K562 (cell line): ENCODE data around the gene BAIAP2. TPM values are rescaled to one million over a fixed set of nuclear protein-coding genes. Genes with fewer than 3 reads are reported as not detected.

Experiments
- ATAC-seq: fragments of 200-7000 bp; cut with Tn5 transposase; 3 replicates; pipeline ENCODE4 v1.9.1; 2020; ENCODE audit warnings: moderate library complexity
- BruUV-seq: library from RNA; stranded (reverse); fragments of 400-500 nt; replicated peaks from 2 replicates; lab custom pipeline; 2021; lab: Mats Ljungman, UMichigan
- CTCF ChIA-PET: fragments of 300-600 bp; formaldehyde crosslinking; extraction: SDS; loops from one replicate; lab custom pipeline; 2021; ENCODE audit warnings: low intra/inter-chr PET ratio; lab: Yijun Ruan, JAX
- POLR2A ChIA-PET: fragments of 300-600, 350-650 bp; sonication (Branson Sonifier 250); formaldehyde crosslinking; extraction: SDS; loops from one replicate; lab custom pipeline; 2021; ENCODE audit warnings: antibody characterized with exemption, inconsistent platforms; lab: Yijun Ruan, JAX
- DNase-seq, 4 experiments: peaks; one replicate each; pipeline versions ENCODE4 v3.0.0 to v3.0.0-alpha.2; 2011 to 2018; ENCODE audit warnings: low spot score in 3 of 4, mixed read lengths in 3 of 4; ENCODE audit errors: extremely low read depth in 1 of 4
- FAIRE-seq: peaks from 2 replicates; lab custom pipeline; 2011; peaks lifted over from hg19 to GRCh38; lab: Jason Lieb, UNC
- H2AFZ ChIP-seq: 2 replicates; pipeline ENCODE4 v1.6.0; 2011; ENCODE audit warnings: low read depth, low read length, control low read depth, inconsistent platforms
- H3K27ac ChIP-seq: fragments of 200-600 bp; 3 replicates; pipeline ENCODE4 v1.8.0; 2011; ENCODE audit warnings: low read depth, mild to moderate bottlenecking, control low read depth, inconsistent platforms, low read length, moderate library complexity, mixed read lengths; ENCODE audit errors: extremely low read depth
- H3K27me3 ChIP-seq, 2 experiments: fragments of 300-600 bp in 1 of 2; 2 replicates in 1 of 2; 3 replicates in 1 of 2; pipeline versions ENCODE4 v1.6.0 to v1.8.0; 2011; ENCODE audit warnings: inconsistent platforms in 2 of 2, low read length in 2 of 2, mild to moderate bottlenecking in 1 of 2, mixed read lengths in 1 of 2, moderate library complexity in 1 of 2; ENCODE audit not compliant: control insufficient read depth in 2 of 2, insufficient read depth in 2 of 2
- H3K36me3 ChIP-seq: fragments of 300-600 bp; 3 replicates; pipeline ENCODE4 v1.8.0; 2011; ENCODE audit warnings: mild to moderate bottlenecking, low read length, inconsistent platforms; ENCODE audit not compliant: control insufficient read depth, insufficient read depth
- H3K4me1 ChIP-seq, 2 experiments: fragments of 200-600 bp in 1 of 2; replicated peaks in 1 of 2; 2 replicates in 1 of 2; 3 replicates in 1 of 2; pipeline versions ENCODE4 v1.5.1 to v1.8.0; 2011; ENCODE audit warnings: inconsistent platforms in 2 of 2, low read length in 2 of 2, mild to moderate bottlenecking in 1 of 2, mixed read lengths in 1 of 2, moderate library complexity in 1 of 2; ENCODE audit not compliant: control insufficient read depth in 2 of 2, insufficient read depth in 2 of 2
- H3K4me2 ChIP-seq: 2 replicates; pipeline ENCODE4 v1.6.1; 2011; ENCODE audit warnings: low read length, control low read depth, inconsistent platforms, mixed read lengths; ENCODE audit not compliant: insufficient read depth
- H3K4me3 ChIP-seq: fragments of 200-600 bp; sonication (generic), shearing (Covaris generic); 2 replicates; pipeline ENCODE4 v1.5.1; 2016; ENCODE audit warnings: control low read depth, inconsistent platforms
- H3K79me2 ChIP-seq: fragments of 200-600 bp; 3 replicates; pipeline ENCODE4 v1.8.0; 2011; ENCODE audit warnings: low read length, inconsistent platforms; ENCODE audit not compliant: control insufficient read depth, insufficient read depth
- H3K9ac ChIP-seq, 2 experiments: 2 replicates each; pipeline versions ENCODE4 v1.6.0 to v1.6.1; 2011; ENCODE audit warnings: low read depth in 2 of 2, low read length in 2 of 2, control low read depth in 1 of 2, inconsistent platforms in 1 of 2, mild to moderate bottlenecking in 1 of 2, mixed read lengths in 1 of 2; ENCODE audit not compliant: insufficient read depth in 1 of 2
- H3K9me1 ChIP-seq: one replicate; pipeline ENCODE4 v1.6.0; 2011; ENCODE audit warnings: inconsistent platforms, mild to moderate bottlenecking, low read length, moderate library complexity; ENCODE audit not compliant: control insufficient read depth, insufficient read depth
- H3K9me3 ChIP-seq: replicated peaks from 2 replicates; pipeline ENCODE4 v1.5.1; 2011; ENCODE audit warnings: low read depth, low read length, inconsistent platforms; ENCODE audit not compliant: control insufficient read depth, insufficient read depth
- H4K20me1 ChIP-seq: replicated peaks from 2 replicates; pipeline ENCODE4 v1.6.1; 2011; ENCODE audit warnings: low read length, inconsistent platforms, mixed read lengths; ENCODE audit not compliant: control insufficient read depth, insufficient read depth
- ARHGAP35 ChIP-seq: fragments of 450-650 bp; IDR thresholded peaks from 2 replicates; pipeline ENCODE4 v1.6.1; 2018; ENCODE audit not compliant: partially characterized antibody
- ASH1L ChIP-seq: fragments of 450-650 bp; IDR thresholded peaks from 2 replicates; pipeline ENCODE4 v1.6.1; 2018; ENCODE audit warnings: borderline replicate concordance, mild to moderate bottlenecking, low read depth; ENCODE audit not compliant: partially characterized antibody
- ATF2 ChIP-seq: sonication (generic); formaldehyde crosslinking; IDR thresholded peaks from 2 replicates; pipeline ENCODE4 v1.8.1; 2022; ENCODE audit warnings: missing genetic modification reagents
- CHD2 ChIP-seq: IDR thresholded peaks from 2 replicates; pipeline ENCODE4 v1.6.1; 2011; ENCODE audit warnings: low read depth, low read length
- FOXA3 ChIP-seq, 2 experiments: fragments of 450-650 bp in 1 of 2; sonication (generic) in 1 of 2; formaldehyde crosslinking; IDR thresholded peaks in 1 of 2; conservative IDR thresholded peaks in 1 of 2; 2 replicates each; pipeline versions ENCODE4 v1.4.0 to v1.8.0; 2020 to 2022; ENCODE audit warnings: mild to moderate bottlenecking in 2 of 2, missing genetic modification reagents in 1 of 2
- L3MBTL2 ChIP-seq: fragments of 450-650 bp; IDR thresholded peaks from 2 replicates; pipeline ENCODE4 v1.6.1; 2016; ENCODE audit warnings: mild to moderate bottlenecking, moderate library complexity
- MEIS2 ChIP-seq: fragments of 450-650 bp; IDR thresholded peaks from 2 replicates; pipeline ENCODE4 v1.6.1; 2014; ENCODE audit warnings: mild to moderate bottlenecking; ENCODE audit not compliant: partially characterized antibody
- MTA2 ChIP-seq: fragments of 450-650 bp; IDR thresholded peaks from 2 replicates; pipeline ENCODE4 v1.6.1; 2016; ENCODE audit warnings: low read depth
- PRDM10 ChIP-seq: fragments of 450-650 bp; IDR thresholded peaks from 2 replicates; pipeline ENCODE4 v1.6.1; 2018; ENCODE audit not compliant: partially characterized antibody
- PTRF ChIP-seq: fragments of 450-650 bp; IDR thresholded peaks from 2 replicates; pipeline ENCODE4 v1.6.1; 2016; ENCODE audit warnings: mild to moderate bottlenecking, missing genetic modification characterization, missing compliant biosample characterization
- PURB ChIP-seq: sonication (generic); formaldehyde crosslinking; IDR thresholded peaks from 2 replicates; pipeline ENCODE4 v1.9.0; 2021; ENCODE audit warnings: low read depth, mild to moderate bottlenecking, missing genetic modification reagents
- XRCC3 ChIP-seq: fragments of 450-650 bp; IDR thresholded peaks from 2 replicates; pipeline ENCODE4 v1.6.1; 2017; ENCODE audit warnings: mild to moderate bottlenecking, moderate library complexity
- ZHX1 ChIP-seq: fragments of 150-350 bp; conservative IDR thresholded peaks from 2 replicates; pipeline ENCODE4 v1.6.1; 2014; ENCODE audit warnings: low read length
- ZNF3 ChIP-seq: fragments of 250-450 bp; sonication (Bioruptor Pico); IDR thresholded peaks from 2 replicates; pipeline ENCODE4 v1.5.0; 2021; ENCODE audit warnings: mild to moderate bottlenecking, moderate library complexity
- WGBS: fragments of 100-300 bp; shearing (Covaris generic); methylation state at CpG from one replicate; pipeline ENCODE4 v1.1.6; 2016; ENCODE audit warnings: low coverage, mixed read lengths; ENCODE audit not compliant: insufficient coverage; ENCODE audit errors: missing lambda C conversion rate; 5-methylcytosine and 5-hydroxymethylcytosine counted together
- in situ Hi-C: fragments of 300-500 bp; cut with MboI; formaldehyde crosslinking; loops from 4 replicates; pipeline ENCODE4 v1.15.0; 2018; ENCODE audit warnings: inconsistent platforms, mixed read lengths
- intact Hi-C: fragments of 100-400 bp; cut with micrococcal nuclease; formaldehyde crosslinking; loops from 2 replicates; pipeline ENCODE4 v1.14.2; 2022
- polyA plus RNA-seq, 8 experiments: library from polyadenylated mRNA; depleted of rRNA in 4 of 8; stranded (reverse) in 5 of 8; unstranded in 3 of 8; fragments of >200 nt; fragmentation: Nextera tagmentation in 2 of 8; fragmentation: Illumina TruSeq in 1 of 8; extraction: Ambion mirVana in 2 of 8; extraction: Trizol in 1 of 8; gene quantifications; 2 replicates each; pipeline versions ENCODE4 v1.2.1 to v1.2.3, GENCODE V29; 2011 to 2014; ENCODE audit warnings: inconsistent platforms in 1 of 8, missing spikeins in 1 of 8
- total RNA-seq, 7 experiments: library from RNA; depleted of rRNA in 6 of 7; stranded (reverse); fragments of >200 nt in 6 of 7; fragmentation: Illumina TruSeq in 2 of 7; extraction: Trizol in 2 of 7; gene quantifications; 2 replicates each; pipeline versions ENCODE4 v1.2.1 to v1.2.3, GENCODE V29; 2011 to 2021; ENCODE audit warnings: low replicate concordance in 1 of 7

BAIAP2 gene
- total and polyA plus RNA-seq, 9 of the 15 experiments (the other 6 are each of a cell fraction or from before 2014, with no cell fraction given): 2.3 to 51.6 (median 18.4) TPM

GRCh38 chr17:81013642-81014041 is 21.3 kb upstream of the BAIAP2 start:
- CTCF ChIA-PET: no interaction called here
- DNase-seq: peak in 1 of 4 experiments; percentile 56
- POLR2A ChIA-PET: interaction anchor here (0.6 to 1.2 kb wide), 2 partner anchors 10 to 16 kb away, joined by 3 read pairs; no protein-coding TSS in a partner anchor
- FAIRE-seq: no peak
- Histone ChIP-seq H3K4me2 (no peak overlapping the region), H4K20me1 (no peaks in the 10 kb centered on the region), H3K27me3 (no peaks in the 10 kb centered on the region), H3K79me2 (peaks cover 3% of the 10 kb centered on the region; the same call in 1 of the 3 replicates), H2AFZ (peak overlapping the region; percentile 43; the same call in 1 of the 2 replicates), H3K27ac (no peak overlapping the region), H3K9me3 (peaks cover 8% of the 10 kb centered on the region), H3K4me1 (peaks cover 11 to 20% of the 10 kb centered on the region in 2 experiments; a peak in 4 of 5 replicates), H3K9me1 (no peaks in the 10 kb centered on the region), H3K9ac (peak overlapping the region in 1 of 2 experiments; percentile 10; a peak in 1 of 4 replicates), H3K4me3 (no peak overlapping the region), H3K36me3 (no peaks in the 10 kb centered on the region; the same call in 2 of the 3 replicates)
- intact Hi-C loops (loop anchor here (10.0 kb wide), 1 partner anchor 221 kb away; the partner anchor contains the start of genes NDUFAF8 and TEPSIN), in situ Hi-C loops (no loop called here)
- 49% methylated on average over 6 of the region's 6 CpGs for WGBS
- peak; percentile 20; the same call in 1 of the 3 replicates for ATAC-seq
- no TSS peak for BruUV-seq
- TF ChIP-seq MTA2 (no peak), PTRF (tag) (no peak), FOXA3 (CRISPR knock-in tag; conservative IDR thresholded peaks at IDR 0.05 in 1 of 2, IDR thresholded peaks at IDR 0.05 in 1 of 2) (no peak), ARHGAP35 (no peak), ATF2 (CRISPR knock-in tag) (no peak), PURB (CRISPR knock-in tag) (no peak), MEIS2 (peak; percentile 27), ZNF3 (CRISPR knock-in tag) (no peak), ZHX1 (no peak), XRCC3 (no peak), PRDM10 (peak; percentile 41), L3MBTL2 (peak; percentile 16; the same call in 1 of the 2 replicates), CHD2 (peak; percentile 83), ASH1L (no peak)
